Activated T-cell treated with anti-CD3 and anti-CD28 coated beads for 4 hours (primary cell): Measurements from ENCODE around the gene GPR119.
"Not testable (repeated sequence)": the region's sequence is repeated elsewhere in the genome, so short reads cannot be mapped to it uniquely, and the experiment has no call there.

ENCODE experiments used
- DNase-seq: peaks from one replicate; pipeline ENCODE4 v3.0.0-alpha.2; 2020

The GPR119 gene

DNA sequence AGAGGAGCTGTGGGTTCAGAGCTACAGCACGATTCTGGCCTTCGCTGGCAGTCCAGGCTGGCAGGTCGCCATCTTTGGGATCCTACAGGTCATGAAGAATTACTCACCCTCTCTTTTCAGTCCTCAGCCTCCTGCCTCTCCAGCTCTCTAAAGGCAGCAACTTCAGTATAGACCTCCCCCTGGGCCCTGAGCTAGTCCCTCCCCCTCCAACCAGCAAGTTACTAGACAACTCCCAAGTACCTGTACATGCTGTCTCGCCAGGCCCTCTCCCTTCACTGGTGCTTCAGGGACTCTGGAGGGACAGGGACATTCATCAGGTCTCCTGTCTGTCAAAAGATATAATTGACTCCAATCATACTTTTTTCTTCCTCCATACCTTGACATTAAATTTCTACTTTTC is at the start of gene GPR119:
TSS of gene GPR119 (minus strand) at position 155 of the 400 bp plus-strand sequence. CDS start 227 bp downstream, outside the sequence.
- no peak for DNase-seq

DNA sequence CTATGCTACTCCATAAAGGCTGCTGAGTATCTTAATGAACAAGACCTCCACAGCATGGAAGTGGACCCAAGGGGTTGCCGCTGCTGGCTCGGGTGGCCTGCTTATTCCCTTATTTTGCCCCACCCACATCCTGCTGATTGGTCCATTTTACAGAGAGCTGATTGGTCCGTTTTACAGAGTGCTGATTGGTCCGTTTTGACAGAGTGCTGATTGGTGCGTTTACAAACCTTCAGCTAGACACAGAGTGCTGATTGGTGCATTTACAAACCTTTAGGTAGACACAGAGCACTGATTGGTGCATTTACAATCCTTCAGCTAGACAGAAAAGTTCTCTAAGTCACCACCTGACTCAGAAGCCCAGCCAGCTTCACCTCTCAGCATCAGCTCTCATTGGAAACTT is 43.8 kb upstream of the GPR119 start:
- DNase-seq: not testable (repeated sequence)

- DNase-seq: no peak
These were observed 41.1 kb upstream of the GPR119 start for GRCh38 chrX:130426531-130426930.

DNA sequence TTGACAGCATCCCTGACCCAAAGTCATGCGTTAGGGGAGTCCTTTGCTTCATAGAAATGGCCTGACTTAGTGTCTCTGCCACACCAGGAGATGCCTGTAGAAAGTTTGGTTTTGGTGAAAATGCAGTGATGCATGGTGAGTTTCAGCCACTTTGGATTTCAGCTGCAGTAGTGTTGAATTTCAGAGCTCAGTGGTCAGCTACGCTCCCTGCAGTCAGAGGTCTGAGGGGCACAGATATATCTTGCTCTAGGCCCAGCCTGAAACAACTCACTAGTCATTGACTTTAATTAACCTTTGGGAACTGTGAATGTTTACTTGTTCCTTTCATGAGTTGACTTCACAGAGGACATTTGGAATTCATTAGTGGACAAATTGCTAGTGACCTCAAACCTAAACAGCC is 33.8 kb upstream of the GPR119 start:
- DNase-seq: no peak

DNA sequence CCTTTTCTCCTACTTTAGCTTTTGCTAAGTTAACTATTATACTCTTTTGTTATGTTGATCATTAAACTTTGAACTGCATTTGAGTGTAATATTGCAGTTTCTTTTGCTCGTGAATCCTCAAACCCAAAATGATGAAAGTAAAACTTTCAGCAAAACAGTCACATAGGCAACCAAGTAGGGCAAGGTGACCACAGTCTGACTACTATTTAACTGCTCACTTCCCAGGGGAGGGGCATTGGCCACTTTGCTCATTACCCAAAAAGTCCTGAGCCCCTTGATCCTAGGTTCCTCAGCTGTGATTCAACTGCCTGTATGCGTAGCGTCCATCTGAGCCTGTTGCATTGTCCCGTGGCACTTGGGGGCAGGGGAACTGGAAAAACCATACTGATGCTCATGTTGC is 33.3 kb upstream of the GPR119 start:
- DNase-seq: no peak

DNA sequence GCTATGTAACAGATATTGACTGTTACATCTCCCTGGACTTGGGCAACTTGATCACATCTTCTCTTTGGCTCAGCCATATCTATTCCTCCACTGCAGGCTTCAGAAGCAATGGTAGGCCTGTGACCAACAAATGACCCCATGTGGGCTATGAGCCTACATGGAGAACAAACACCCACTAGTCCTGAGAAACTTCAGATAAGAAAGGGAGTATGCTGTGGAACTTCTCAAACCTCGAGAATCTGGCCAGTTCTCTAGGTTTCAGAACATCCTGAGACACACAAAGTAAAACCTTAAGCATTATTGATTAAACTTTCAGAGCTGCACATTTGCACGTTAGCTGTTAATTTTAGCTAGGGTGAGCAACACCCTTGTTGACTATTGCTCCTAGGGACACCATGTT is 32.6 kb upstream of the GPR119 start:
- DNase-seq: no peak

DNA sequence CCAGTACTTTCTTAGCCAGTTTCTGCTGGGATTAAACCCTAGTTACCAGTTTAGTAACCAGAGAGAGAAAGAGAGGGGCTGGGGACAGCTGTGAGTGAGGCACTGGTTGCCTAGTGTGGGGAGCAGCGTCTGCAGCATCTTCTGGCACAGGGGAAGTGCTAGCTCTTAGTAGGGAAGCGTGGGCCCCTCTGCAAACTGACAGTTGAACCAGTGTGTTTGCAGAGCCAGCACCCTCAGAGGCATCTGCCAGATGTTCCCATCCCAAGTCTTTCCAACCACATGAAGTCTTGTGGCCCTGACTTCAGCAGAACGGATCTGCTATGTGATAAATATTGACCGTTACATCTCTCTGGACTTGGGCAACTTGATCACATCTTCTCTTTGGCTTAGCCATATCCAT is 31.3 kb upstream of the GPR119 start:
- DNase-seq: no peak

- DNase-seq: no peak
These were observed 29.7 kb upstream of the GPR119 start for GRCh38 chrX:130415201-130415600.

- DNase-seq: no peak
These were observed 29.3 kb upstream of the GPR119 start for GRCh38 chrX:130414800-130415199.

DNA sequence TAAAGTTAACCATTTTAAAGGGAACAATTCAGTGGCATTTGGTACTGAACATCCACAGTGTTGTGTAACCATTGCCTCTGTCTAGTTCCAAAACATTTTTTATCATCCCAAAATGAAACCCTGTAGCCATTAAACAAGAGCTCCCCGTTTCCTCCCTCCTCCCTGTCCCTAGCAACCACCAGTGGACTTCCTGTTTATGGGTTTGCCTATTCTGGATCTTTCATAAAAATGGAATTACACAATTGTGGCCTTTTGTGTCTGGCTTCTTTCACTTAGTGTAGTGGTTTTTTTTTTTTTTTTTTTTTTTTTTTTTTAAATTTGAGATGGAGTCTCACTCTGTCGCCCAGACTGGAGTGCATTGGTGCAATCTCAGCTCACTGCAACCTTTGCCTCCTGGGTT is 27.9 kb upstream of the GPR119 start:
- DNase-seq: no peak

DNA sequence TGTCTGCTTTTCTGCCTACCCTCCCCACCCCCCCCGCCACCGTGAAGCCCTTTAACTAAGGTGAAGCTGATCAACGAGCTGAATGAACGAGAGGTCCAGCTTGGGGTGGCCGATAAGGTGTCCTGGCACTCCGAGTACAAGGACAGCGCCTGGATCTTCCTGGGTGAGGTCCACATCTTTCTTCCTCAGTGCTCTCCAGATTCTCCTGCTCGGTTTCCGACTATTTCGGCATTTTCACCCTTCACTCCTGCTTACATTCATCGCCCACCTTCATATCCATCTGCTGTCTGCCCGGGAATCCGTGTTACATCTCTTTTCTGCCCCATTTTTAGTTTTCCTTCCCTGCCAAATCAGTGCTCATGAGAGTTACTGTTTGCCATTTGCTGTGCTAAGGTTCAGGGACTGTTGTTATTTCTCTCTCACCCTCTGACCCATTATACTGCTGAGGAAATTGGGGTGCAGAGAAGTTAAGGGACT is 16.8 kb upstream of the GPR119 start:
- no peak for DNase-seq

GRCh38 chrX:130401415-130402207 is 16.1 kb upstream of the GPR119 start, which contains the start of gene RBMX2:
Gene RBMX2 (plus strand): TSS chrX:130401987. CDS start chrX:130402033, 46 bp downstream.
- peak; percentile 21 for DNase-seq

- no peak for DNase-seq
These were observed 9.9 kb upstream of the GPR119 start for GRCh38 chrX:130395341-130395740.

DNA sequence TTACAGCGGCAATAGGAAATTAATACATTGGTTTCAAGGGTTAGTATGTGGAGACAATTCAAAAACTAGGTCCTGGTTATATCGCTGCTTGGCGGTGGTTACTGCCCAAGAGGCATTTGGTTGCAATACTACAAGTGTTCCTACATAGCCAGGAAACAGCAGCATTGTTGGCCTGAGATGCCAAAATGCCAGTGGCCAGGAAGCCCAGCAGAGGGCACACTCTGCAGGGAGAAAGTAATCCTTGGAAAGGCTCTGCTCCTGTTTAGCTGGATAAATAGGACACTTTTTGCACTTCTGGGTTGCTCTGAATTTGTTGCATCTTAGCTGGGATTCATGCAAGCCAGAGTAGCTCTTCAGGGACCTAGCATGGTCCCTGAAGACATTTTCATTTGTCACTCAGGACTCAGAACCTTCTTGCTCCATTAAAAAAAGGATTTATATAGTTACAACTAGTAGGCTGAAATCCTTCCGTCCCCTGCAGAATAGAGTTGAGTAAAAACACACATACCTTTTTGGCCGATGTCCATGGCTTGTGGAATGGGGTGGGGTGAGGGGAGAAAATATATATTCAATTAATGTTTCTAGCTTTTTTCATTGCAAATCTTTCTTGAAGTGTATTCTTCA is 8.1 kb upstream of the GPR119 start:
- no peak for DNase-seq

DNA sequence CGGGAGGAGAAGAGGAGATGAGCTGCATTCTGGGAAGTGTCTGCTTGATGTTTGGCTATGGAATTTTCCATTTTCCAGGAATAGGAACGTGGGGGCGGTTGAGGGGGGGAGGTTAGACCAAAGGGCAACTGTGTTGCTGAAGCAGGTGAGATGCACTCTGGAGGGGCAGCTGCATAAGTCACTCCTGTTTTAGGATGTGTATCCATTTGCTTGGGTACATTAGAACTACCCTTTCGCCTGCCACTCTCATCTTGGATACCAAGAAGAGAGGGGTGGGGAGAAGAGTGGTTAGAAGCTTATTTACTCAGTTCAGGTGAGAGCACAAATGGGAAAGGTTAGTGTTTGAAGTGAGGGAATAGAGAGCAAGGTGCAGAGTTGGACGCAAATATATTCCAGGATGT is 934 bp upstream of the GPR119 start:
- DNase-seq: no peak

GRCh38 chrX:130378024-130378669 is 7.3 kb downstream of the GPR119 start:
- DNase-seq: no peak

- DNase-seq: no peak
These were observed 9.4 kb downstream of the GPR119 start for GRCh38 chrX:130376077-130376476.

- not testable (repeated sequence) for DNase-seq
These were observed 33.4 kb downstream of the GPR119 start for GRCh38 chrX:130352050-130352449.

DNA sequence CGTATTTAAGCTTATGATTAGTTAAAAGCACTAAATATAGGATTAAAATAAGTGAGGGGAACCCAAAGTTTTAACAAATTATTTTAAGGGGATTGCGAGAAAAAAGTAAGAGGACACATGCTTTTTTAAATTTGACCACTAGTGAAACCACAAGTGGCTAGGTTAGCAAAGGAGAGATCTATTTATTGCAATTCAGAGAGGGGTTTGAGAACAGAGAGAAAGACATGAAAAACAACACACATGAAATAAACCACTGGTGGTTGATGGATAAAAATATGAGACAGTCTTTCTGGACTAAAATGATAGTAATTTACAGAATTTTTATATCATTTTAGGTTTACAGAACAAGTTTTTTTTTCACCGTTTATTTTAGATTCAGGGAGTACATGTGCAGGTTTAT is 33.9 kb downstream of the GPR119 start:
- no peak for DNase-seq

GRCh38 chrX:130347321-130347720 is 38.2 kb downstream of the GPR119 start:
- no peak for DNase-seq

- DNase-seq: no peak
These were observed 42.1 kb downstream of the GPR119 start for GRCh38 chrX:130343411-130343810.

DNA sequence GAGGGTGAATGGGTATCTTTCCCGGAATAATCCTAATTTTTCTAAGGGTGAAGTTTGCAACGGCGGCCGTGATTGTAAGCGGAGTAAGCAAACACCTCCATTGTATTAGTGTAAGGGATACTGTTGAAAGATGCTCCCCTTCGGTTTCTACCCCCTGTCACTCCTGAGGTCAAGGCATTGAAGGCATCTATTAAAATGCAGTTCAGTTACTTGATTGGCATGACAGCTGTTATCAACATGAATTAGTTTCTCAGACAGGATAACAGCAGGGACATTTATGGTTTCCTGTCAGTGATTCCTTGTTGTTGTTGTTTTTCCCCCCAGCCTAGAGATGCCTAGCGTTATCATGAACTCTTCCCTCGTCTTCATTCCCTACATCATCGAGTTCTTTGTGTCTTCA is 45.2 kb downstream of the GPR119 start:
- no peak for DNase-seq

GRCh38 chrX:130339408-130340222 is 45.9 kb downstream of the GPR119 start, which contains the start of gene SLC25A14:
Gene SLC25A14 (plus strand): TSS chrX:130339919. CDS start chrX:130340279, 360 bp downstream.
- peak; percentile 36 for DNase-seq
